DMS153 (cell line): ENCODE measurements around the gene CES2.
"Not testable (repeated sequence)": the region's sequence is repeated elsewhere in the genome, so short reads cannot be mapped to it uniquely, and the experiment has no call there.

Experiments
- DNase-seq: peaks from one replicate; lab custom pipeline; 2025; lab: John Stamatoyannopoulos, UW

Gene CES2

GRCh38 chr16:66955363-66956153, 20.2 kb downstream of the CES2 start:
- DNase-seq: not testable (repeated sequence)

- DNase-seq: not testable (repeated sequence)
These were observed 20.8 kb downstream of the CES2 start for GRCh38 chr16:66956154-66956457.

- no peak for DNase-seq
These were observed 23.8 kb downstream of the CES2 start for GRCh38 chr16:66958857-66959703.

- no peak for DNase-seq
These were observed 24.4 kb downstream of the CES2 start for GRCh38 chr16:66959704-66960161.

- no peak for DNase-seq
These were observed 25.0 kb downstream of the CES2 start for GRCh38 chr16:66960270-66960669.

GRCh38 chr16:66961065-66961744, 25.9 kb downstream of the CES2 start, which contains the start of gene CES3:
Gene CES3, plus strand, starts transcription at chr16:66961266. Its CDS starts 42 bp downstream, at chr16:66961308.
- DNase-seq: peak; percentile 75

- peak; percentile 83 for DNase-seq
These were observed 26.6 kb downstream of the CES2 start for GRCh38 chr16:66961914-66962313.

- no peak for DNase-seq
These were observed 28.7 kb downstream of the CES2 start for GRCh38 chr16:66964049-66964448.

GRCh38 chr16:66968847-66969246, 33.5 kb downstream of the CES2 start:
- no peak for DNase-seq

- DNase-seq: no peak
These were observed 35.7 kb downstream of the CES2 start for GRCh38 chr16:66970775-66971720.

GRCh38 chr16:66972983-66973382, 37.7 kb downstream of the CES2 start:
- DNase-seq: no peak

GRCh38 chr16:66973716-66974115, 38.4 kb downstream of the CES2 start:
- DNase-seq: no peak

GRCh38 chr16:66974156-66974931, 39.0 kb downstream of the CES2 start:
- DNase-seq: not testable (repeated sequence)

GRCh38 chr16:66974932-66975246, 39.6 kb downstream of the CES2 start:
- peak; percentile 54 for DNase-seq

- no peak for DNase-seq
These were observed 40.1 kb downstream of the CES2 start for GRCh38 chr16:66975302-66975893.

GRCh38 chr16:66976746-66977145, 41.4 kb downstream of the CES2 start:
- DNase-seq: no peak

GRCh38 chr16:66977341-66978113, 42.2 kb downstream of the CES2 start:
- peak; percentile 67 for DNase-seq

GRCh38 chr16:66979011-66979717, 43.8 kb downstream of the CES2 start:
- no peak for DNase-seq

GRCh38 chr16:66983033-66983432, 47.7 kb downstream of the CES2 start:
- DNase-seq: no peak
